HG03442 (cell line): ENCODE measurements around the gene CAMP.
"Not testable (repeated sequence)": the region's sequence is repeated elsewhere in the genome, so short reads cannot be mapped to it uniquely, and the experiment has no call there.

Experiments
- ATAC-seq: cut with Tn5 transposase; IDR thresholded peaks from one replicate; pipeline ENCODE4 v1.9.1; 2021; ENCODE audit warnings: mild to moderate bottlenecking, moderate library complexity; ENCODE audit not compliant: unreplicated experiment

Gene CAMP

DNA sequence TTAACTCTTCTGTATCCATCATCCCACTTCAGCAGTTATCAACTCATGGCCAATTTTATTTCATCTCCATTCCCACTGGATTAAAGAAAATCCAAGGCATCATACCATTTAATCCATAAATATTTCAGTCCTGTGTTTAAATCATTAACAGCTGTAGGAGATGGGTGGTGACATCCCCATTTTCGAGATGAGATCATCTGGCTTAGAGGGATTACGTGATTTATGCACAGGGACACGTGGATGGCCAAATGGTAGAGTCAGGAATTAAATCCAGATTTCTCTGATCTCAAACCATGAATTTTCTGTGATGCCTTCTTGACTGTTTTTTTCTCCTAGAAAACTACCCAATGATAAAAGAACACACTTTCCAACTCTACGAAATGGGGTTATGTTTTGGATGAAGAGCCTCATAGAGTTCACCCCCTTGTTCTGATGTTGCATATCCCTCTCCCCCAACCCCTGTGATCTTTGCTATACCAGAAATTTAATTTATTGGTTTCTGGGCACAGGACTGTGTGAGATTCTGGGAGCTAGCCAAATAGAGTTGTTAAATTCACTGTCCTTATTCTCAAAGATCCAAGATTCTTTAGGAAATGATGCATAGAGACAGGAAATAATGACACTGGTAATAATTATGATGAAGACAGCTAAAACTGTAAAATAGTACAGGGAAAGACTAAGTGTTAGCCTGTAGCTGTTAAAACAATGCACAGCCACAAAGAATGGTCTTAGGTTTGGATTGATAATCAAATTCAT is 25.0 kb downstream of the CAMP start:
- no peak for ATAC-seq

DNA sequence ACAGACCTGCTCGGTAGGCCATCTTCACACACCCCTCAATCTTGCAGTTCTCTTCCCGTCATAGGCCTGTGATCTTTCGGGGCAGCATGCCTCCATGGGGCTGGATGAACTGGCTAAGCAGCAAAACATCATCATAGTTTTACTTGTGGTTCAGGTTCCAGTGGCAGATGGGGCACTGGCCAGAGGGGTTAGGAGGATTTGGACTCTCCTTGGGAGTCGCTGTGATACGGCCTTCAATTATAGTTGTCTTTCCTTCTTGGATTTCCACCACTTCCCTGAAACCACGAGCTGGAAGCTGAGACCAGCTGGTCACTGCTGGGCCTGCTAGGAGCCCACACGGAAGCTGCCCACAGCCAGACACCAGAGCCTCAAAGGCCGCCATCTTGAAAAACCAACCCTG is 33.3 kb downstream of the CAMP start:
- ATAC-seq = no peak

DNA sequence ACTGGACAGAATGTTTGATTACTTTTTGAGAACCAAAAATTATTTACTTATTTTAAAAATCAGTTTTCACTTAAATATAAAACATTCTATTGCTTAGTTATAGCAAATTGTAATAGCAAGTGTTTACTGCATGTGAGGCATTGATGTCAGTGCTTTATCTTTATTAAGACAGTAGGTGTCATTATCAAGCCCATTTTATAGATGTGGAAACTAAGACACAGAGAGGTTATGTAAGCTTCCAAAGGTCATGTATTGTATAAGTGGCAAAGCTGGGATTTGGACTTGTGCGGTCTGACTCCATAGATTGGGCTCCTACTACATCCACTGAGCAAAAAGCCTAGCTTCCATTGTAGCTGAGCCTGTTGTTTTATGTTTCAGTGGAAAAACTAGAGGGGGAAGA is 35.2 kb downstream of the CAMP start:
- ATAC-seq = no peak

DNA sequence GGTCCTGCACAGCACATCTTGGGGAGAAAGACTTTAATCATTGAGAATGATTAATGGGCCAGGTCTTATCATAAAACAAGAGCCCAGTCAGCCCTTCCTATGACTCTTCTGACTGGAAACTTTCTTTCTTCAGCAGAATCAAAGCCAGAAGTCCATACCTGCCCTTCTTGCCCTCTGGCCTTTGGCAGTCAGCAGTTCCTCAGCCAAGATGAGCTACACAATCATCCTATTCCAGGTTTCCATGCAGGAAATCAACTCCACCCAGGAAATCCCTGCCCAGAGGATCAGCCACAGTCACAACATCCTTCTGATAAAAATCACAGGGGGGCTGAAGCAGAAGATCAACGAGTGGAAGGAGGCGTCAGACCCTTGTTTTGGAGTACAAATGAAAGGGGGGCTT is 44.5 kb downstream of the CAMP start:
- no peak for ATAC-seq

DNA sequence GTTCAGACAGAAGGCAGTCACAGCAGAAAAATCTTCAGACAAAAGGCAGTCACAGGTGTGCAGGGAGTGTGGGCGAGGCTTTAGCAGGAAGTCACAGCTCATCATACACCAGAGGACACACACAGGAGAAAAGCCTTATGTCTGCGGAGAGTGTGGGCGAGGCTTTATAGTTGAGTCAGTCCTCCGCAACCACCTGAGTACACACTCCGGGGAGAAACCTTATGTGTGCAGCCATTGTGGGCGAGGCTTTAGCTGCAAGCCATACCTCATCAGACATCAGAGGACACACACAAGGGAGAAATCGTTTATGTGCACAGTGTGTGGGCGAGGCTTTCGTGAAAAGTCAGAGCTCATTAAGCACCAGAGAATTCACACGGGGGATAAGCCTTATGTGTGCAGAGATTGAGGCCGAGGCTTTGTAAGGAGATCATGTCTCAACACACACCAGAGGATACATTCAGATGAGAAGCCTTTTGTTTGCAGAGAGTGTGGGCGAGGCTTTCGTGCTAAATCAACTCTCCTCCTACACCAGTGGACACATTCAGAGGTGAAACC is 45.2 kb downstream of the CAMP start:
- no peak for ATAC-seq

DNA sequence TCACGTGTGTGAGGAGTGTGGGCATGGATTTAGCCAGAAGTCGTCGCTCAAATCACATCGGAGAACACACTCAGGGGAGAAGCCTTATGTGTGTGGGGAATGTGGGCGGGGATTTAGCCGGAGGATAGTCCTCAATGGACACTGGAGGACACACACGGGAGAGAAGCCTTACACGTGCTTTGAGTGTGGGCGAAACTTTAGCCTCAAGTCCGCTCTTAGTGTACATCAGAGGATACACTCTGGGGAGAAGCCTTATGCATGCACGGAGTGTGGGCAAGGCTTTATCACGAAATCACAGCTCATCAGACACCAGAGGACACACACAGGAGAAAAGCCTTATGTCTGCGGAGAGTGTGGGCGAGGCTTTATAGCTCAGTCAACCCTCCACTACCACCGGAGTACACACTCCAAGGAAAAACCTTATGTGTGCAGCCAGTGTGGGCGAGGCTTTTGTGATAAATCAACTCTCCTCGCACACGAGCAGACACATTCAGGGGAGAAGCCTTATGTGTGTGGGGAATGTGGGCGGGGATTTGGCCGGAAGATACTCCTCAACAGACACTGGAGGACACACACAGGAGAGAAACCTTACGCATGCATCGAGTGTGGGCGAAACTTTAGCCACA is 45.8 kb downstream of the CAMP start:
- no peak for ATAC-seq

DNA sequence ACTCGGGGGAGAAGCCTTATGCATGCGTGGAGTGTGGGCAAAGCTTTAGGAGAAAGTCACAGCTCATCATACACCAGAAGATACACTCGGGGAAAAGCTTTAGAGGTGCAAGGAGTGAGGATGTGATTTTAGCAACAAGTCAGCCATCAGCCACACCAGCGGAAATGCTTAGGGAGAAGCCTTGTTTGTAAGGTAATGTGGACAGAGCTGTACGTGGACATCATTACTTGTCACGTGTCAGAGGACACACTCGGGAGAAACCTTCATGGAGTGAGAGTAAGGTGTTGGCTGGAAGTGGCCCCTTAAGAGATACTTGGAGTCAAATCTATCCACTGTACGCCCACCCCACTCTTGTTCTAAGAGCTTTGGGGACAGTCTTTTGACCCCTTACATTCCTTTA is 46.3 kb downstream of the CAMP start:
- no peak for ATAC-seq

DNA sequence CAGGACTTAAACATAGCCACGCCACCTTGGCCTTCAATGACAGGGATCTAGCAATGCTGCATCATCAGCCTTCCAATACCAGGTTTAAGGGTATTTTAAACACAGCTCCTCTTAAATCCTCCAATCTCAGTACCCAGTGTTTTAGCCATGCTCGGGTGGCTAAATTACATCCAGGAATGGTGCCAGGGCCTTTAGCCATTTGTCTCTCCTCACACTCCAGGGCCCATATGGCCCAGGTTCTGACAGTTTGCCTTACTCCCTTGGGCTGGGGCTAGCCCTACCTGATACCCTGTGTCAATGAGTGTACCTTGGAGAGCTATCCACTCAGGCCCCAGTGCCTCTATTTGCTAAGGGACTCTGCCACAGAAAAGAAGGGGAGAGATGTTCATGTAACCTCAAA is 47.0 kb downstream of the CAMP start:
- ATAC-seq = no peak

DNA sequence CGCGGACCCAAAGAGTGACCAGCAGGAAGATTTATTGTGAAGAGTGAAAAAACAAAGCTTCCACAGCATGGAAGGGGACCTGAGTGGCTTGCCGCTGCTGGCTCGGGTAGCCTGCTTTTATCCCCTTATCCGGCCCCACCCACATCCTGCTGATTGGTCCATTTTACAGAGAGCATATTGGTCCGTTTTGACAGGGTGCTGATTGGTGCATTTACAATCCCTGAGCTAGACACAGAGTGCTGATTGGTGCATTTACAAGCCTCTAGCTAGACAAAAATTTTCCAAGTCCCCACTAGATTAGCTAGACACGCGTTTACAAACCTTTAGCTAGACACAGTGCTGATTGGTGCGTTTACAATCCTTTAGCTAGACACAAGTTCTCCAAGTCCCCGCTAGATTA is 47.9 kb downstream of the CAMP start:
- ATAC-seq = not testable (repeated sequence)

DNA sequence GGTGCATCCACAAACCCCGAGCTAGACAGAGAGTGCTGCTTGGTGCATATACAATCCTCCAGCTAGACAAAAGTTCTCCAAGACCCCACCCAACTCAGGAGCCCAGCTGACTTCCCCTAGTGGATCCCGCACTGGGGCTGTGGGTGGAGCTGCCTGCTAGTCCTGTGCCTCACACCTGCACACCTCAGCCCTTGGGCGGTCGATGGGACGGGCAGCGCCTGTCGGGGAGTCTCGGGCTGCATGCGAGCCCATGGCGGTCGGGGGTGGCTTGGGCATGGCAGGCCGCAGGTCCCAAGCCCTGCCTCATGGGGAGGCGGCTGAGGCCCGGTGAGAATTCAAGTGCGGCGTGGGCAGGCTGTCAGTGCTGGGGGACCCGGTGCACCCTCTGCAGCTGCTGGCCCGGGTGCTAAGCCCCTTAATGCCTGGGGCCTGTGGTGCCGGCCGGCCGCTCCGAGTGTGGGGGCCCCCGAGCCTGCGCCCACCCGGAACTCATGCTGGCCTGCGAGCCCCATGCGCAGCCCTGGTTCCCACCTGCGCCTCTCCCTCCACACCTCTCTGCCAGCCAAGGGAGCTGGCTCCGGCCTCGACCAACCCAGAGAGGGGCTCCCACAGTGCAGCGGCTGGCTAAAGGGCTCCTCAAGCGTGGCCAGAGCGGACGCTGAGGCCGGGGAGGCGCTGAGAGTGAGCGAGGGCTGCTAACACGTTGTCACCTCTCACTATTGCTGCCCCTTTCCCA is 48.6 kb downstream of the CAMP start:
- ATAC-seq = no peak

DNA sequence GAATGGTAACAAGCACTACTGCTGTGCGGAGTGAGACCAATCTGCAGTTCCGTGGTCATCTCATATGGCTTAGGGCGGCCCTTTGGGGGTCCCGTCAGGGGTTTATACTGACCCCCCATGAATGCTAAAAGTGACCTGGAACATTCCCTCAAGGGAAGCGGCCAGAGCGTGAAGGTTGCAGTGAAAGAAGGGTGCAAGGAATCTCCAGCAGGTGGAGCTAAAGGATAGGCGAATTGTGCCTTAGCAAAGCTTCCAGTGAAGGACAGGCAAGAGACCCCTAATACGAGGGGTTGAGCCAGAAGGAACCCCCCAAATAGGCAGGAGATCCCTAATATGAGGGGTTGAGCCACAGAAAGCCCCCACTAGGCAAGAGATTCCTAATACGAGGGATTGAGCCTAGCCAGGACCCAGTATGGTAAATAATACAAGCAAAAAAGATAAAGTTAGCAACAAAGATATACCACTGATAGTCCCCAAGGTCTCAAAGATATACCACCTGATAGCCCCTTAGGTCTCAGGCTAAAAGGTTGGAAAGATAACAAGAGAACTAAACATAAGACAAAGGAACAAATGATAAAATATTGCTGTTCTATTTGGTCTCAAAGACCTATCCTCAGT is 50.4 kb downstream of the CAMP start:
- no peak for ATAC-seq

DNA sequence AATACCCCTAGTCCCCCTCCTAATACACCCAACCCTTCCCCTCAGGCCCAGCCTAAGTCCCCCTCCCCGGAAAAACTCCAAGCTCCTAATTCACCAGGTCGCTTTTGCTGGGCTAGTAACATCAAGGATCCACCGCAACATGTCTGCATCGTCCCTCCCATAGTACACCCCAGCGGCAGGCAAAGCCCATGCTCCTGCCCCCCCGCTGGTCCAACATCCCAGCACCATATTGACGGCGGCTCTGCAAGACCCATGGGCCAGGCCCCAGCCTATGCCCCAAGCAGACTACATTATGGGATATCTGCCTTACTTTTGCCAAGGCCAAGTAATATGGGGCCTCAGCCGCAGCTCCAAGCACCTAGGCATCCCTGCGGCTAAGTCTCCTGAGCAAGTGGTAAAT is 51.2 kb downstream of the CAMP start:
- ATAC-seq = no peak
